Caco-2 (cell line): ENCODE data around the gene AMACR. TPM values are rescaled to one million over a fixed set of nuclear protein-coding genes. Genes with fewer than 3 reads are reported as not detected.
"Not testable (repeated sequence)": the region's sequence is repeated elsewhere in the genome, so short reads cannot be mapped to it uniquely, and the experiment has no call there.

Experiments
- BruUV-seq: library from RNA; stranded (reverse); fragments of 400-500 nt; replicated peaks from 2 replicates; lab custom pipeline; 2021; lab: Mats Ljungman, UMichigan
- CTCF ChIA-PET: fragments of 300-600 bp; sonication (Branson Sonifier 250); formaldehyde crosslinking; loops from one replicate; lab custom pipeline; 2022; ENCODE audit warnings: antibody characterized with exemption; lab: Charles Lee
- POLR2A ChIA-PET: fragments of 300-600 bp; sonication (Branson Sonifier 250); formaldehyde crosslinking; loops from one replicate; lab custom pipeline; 2022; ENCODE audit warnings: antibody characterized with exemption; lab: Charles Lee
- DNase-seq, 2 experiments: peaks; one replicate each; pipeline versions ENCODE4 v3.0.0 to v3.0.0-alpha.2; 2020 to 2022
- H3K27me3 ChIP-seq: replicated peaks from 2 replicates; pipeline ENCODE4 v1.6.0; 2011; ENCODE audit warnings: low read length; ENCODE audit not compliant: control insufficient read depth, insufficient read depth
- H3K36me3 ChIP-seq: 2 replicates; pipeline ENCODE4 v1.5.1; 2011; ENCODE audit warnings: low read length; ENCODE audit not compliant: control insufficient read depth, insufficient read depth
- H3K4me1 ChIP-seq: fragments of 250-450 bp; sonication (Bioruptor Pico); 2 replicates; pipeline ENCODE4 v1.5.1; 2020; ENCODE audit warnings: mild to moderate bottlenecking
- H3K4me3 ChIP-seq: 2 replicates; pipeline ENCODE4 v1.5.1; 2011; ENCODE audit warnings: low read depth, mild to moderate bottlenecking, control low read depth, low read length
- H3K9me3 ChIP-seq: fragments of 250-450 bp; sonication (Bioruptor Pico); 2 replicates; pipeline ENCODE4 v1.5.1; 2020; ENCODE audit warnings: mild to moderate bottlenecking, moderate library complexity
- H3K27ac Mint-ChIP-seq: one replicate; pipeline ENCODE4 v1.8.0; 2022; ENCODE audit warnings: mixed read lengths; ENCODE audit not compliant: unreplicated experiment
- H3K27me3 Mint-ChIP-seq: one replicate; pipeline ENCODE4 v1.8.0; 2022; ENCODE audit warnings: mixed read lengths; ENCODE audit not compliant: insufficient read depth, unreplicated experiment
- H3K36me3 Mint-ChIP-seq: one replicate; pipeline ENCODE4 v1.8.0; 2022; ENCODE audit warnings: mild to moderate bottlenecking, mixed read lengths; ENCODE audit not compliant: insufficient read depth, unreplicated experiment
- H3K4me1 Mint-ChIP-seq: one replicate; pipeline ENCODE4 v1.8.0; 2022; ENCODE audit warnings: low read depth, mixed read lengths; ENCODE audit not compliant: unreplicated experiment
- H3K4me3 Mint-ChIP-seq: one replicate; pipeline ENCODE4 v1.8.0; 2022; ENCODE audit warnings: mild to moderate bottlenecking, moderate library complexity, mixed read lengths; ENCODE audit not compliant: unreplicated experiment
- H3K9me3 Mint-ChIP-seq: one replicate; pipeline ENCODE4 v1.8.0; 2022; ENCODE audit warnings: mixed read lengths; ENCODE audit not compliant: unreplicated experiment
- CTCF ChIP-seq, 2 experiments: fragments of 200-600 bp in 1 of 2; IDR thresholded peaks; 1 replicate in 1 of 2; 2 replicates in 1 of 2; pipeline versions ENCODE4 v1.5.1 to v1.8.0; 2011 to 2022; ENCODE audit warnings: antibody characterized with exemption in 1 of 2, control low read depth in 1 of 2, inconsistent platforms in 1 of 2, low read depth in 1 of 2, low read length in 1 of 2, mild to moderate bottlenecking in 1 of 2, moderate library complexity in 1 of 2; ENCODE audit not compliant: insufficient read depth in 1 of 2, severe bottlenecking in 1 of 2, unreplicated experiment in 1 of 2
- intact Hi-C: fragments of 100-400 bp; cut with micrococcal nuclease; formaldehyde crosslinking; loops from one replicate; pipeline ENCODE4 v1.10.0; 2022; ENCODE audit not compliant: unreplicated experiment
- total RNA-seq: library from RNA; stranded (reverse); gene quantifications from 2 replicates; pipeline ENCODE4 v1.2.3, GENCODE V29; 2022

AMACR gene
- total RNA-seq, 1 experiment from 2014 or later: 204 TPM

GRCh38 chr5:33957577-33958150 lies 50.2 kb downstream of the AMACR start:
- no peaks in the 10 kb centered on the region for H3K9me3 Mint-ChIP-seq
- Histone ChIP-seq H3K27me3 (no peaks in the 10 kb centered on the region), H3K36me3 (no peaks in the 10 kb centered on the region), H3K4me1 (no peaks in the 10 kb centered on the region), H3K9me3 (0 out of 2 replicates have a peak, but pooled peaks cover 3% of the 10 kb centered on the region), H3K4me3 (no peak overlapping the region)
- no peak for DNase-seq
- no peaks in the 10 kb centered on the region for H3K36me3 Mint-ChIP-seq
- H3K27ac Mint-ChIP-seq: no peak overlapping the region
- no peaks in the 10 kb centered on the region for H3K4me1 Mint-ChIP-seq
- TF ChIP-seq CTCF (IDR thresholded peaks at IDR 0.05; ENCODE audit: insufficient read depth in 1 of 2, low read depth in 1 of 2, low read length in 1 of 2, severe bottlenecking in 1 of 2, unreplicated experiment in 1 of 2): no peak
- no peak overlapping the region for H3K4me3 Mint-ChIP-seq
- peaks cover 15% of the 10 kb centered on the region for H3K27me3 Mint-ChIP-seq
- POLR2A ChIA-PET: no interaction called here
- intact Hi-C loops: no loop called here
- no TSS peak for BruUV-seq
- CTCF ChIA-PET: no interaction called here

- DNase-seq, intact Hi-C loops, H3K36me3 ChIP-seq, POLR2A ChIA-PET, H3K9me3 Mint-ChIP-seq, BruUV-seq, H3K4me3 Mint-ChIP-seq, H3K4me1 ChIP-seq, H3K9me3 ChIP-seq, H3K27me3 Mint-ChIP-seq, CTCF ChIA-PET, H3K36me3 Mint-ChIP-seq, H3K27me3 ChIP-seq, H3K4me3 ChIP-seq, H3K27ac Mint-ChIP-seq, H3K4me1 Mint-ChIP-seq: not testable (repeated sequence)
Measured at GRCh38 chr5:33952175-33952574, 55.7 kb downstream of the AMACR start.

- no peak for TF ChIP-seq CTCF (IDR thresholded peaks at IDR 0.05; ENCODE audit: insufficient read depth in 1 of 2, low read depth in 1 of 2, low read length in 1 of 2, severe bottlenecking in 1 of 2, unreplicated experiment in 1 of 2)
- Histone ChIP-seq H3K27me3 (no peaks in the 10 kb centered on the region), H3K4me3 (no peak overlapping the region), H3K36me3 (no peaks in the 10 kb centered on the region), H3K9me3 (no peaks in the 10 kb centered on the region), H3K4me1 (no peaks in the 10 kb centered on the region)
- H3K9me3 Mint-ChIP-seq: no peaks in the 10 kb centered on the region
- H3K4me3 Mint-ChIP-seq: no peak overlapping the region
- CTCF ChIA-PET: no interaction called here
- no TSS peak for BruUV-seq
- intact Hi-C loops: no loop called here
- no peak for DNase-seq
- H3K27me3 Mint-ChIP-seq: peaks cover 16% of the 10 kb centered on the region
- H3K36me3 Mint-ChIP-seq: no peaks in the 10 kb centered on the region
- H3K4me1 Mint-ChIP-seq: no peaks in the 10 kb centered on the region
- POLR2A ChIA-PET: no interaction called here
- H3K27ac Mint-ChIP-seq: no peak overlapping the region
Measured at GRCh38 chr5:33944543-33945132, 63.2 kb downstream of the AMACR start.
